ENCODE data around the gene ADAD2.
A peak's percentile ranks its signal among the peaks of the same experiment; 100 is the strongest.

ADAD2 gene

DNA sequence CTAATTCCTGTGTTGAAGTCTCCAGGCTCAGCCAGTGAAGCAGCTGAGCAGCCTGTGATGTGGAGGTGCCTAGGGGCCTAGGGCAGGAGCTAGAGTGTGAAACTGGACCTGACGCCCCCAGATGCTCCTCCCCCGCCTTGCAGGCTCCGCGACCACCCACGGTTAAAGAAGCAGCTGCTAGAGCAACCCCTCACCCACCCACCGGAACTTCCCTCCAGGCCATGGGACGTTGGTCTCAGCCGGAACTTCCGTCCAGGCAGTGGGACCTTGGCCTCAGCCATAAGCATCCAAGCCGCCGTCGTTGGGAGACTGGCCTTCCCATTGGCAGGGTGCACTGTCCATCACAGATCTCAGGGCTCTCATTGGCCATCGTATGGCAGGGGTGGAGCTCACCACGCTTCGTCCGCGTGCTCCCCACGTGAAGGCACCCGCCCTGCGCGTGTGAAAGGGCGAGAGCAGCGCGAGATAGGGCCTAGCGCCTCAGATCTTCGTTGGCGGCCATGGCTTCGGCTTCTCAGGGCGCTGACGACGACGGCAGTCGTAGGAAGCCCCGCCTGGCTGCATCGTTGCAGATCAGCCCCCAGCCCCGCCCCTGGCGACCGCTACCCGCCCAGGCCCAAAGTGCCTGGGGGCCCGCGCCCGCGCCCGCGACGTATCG is at the start of gene ADAD2:
ADAD2 (plus strand) TSS at position 427 of the 658 bp plus-strand sequence; CDS start at position 501, 74 bp downstream.
- no peak for DNase-seq

DNA sequence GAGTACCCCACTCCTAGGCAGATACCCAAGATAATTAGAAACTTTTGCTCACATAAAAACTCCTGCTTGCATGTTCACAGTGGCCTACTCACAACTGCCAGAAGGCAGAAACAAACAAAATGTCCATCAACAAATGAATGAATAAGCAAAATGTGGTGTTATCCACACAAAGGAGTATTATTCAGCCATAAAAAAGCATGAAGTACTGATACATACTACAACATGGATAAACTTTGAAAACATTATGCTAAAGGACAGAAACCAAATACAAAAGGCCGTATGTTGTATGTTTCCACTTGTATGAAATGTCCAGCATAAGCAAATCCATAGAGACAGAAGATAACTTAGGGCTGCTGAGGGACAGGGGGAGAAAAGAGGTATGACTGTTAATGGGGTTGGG is 47.9 kb upstream of the ADAD2 start:
- DNase-seq: no peak

DNA sequence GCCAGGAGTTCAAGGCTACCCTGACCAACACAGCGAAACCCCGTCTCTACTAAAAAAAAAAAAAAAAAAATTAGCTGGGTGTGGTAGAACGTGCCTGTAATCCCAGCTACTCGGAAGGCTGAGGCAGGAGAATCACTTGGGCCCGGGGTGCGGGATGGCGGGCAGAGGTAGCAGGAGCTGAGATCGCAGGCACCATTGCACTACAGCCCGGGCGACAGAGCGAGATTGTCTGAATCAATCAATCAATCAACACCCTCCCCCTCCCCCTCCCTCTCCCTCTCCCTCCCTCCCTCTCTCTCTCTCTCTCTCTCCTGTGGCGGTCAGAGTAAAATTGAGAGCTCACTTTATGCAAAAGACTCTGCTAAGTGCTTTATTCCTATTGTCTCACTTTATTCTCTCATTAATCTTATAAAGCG is 47.2 kb upstream of the ADAD2 start:
- no peak for DNase-seq

DNA sequence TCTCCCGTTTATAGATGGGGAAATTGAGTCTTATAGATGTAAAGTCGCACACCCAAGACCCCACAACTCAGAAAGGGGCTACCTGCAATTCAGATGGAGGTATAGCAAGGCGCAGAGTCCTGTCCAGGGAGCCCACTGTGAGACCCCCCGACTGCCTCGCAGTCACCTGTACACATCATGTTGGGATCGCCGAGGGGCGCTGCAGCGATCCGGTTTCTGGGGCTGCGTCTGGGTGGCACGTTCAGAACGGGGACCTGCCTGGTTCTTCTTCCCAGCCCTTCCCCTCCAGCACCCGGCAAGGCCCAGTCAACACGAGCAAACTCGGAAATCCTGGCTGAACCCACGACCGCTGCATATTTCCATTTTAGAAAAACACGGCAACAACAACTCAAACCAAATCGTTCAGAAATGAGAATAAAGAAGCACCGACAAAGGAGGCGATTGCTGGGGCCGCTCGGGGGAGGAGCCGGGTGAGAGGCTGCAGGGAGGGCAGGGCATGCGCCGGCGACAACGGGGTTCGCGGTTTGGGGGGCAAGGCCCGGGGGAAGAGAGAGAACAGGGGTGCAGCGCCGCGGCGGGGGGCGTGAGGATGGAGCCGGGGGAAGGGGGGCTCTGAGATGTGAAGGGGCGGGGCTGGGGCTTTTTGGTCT is 46.6 kb upstream of the ADAD2 start:
- peak; percentile 27 for DNase-seq

DNA sequence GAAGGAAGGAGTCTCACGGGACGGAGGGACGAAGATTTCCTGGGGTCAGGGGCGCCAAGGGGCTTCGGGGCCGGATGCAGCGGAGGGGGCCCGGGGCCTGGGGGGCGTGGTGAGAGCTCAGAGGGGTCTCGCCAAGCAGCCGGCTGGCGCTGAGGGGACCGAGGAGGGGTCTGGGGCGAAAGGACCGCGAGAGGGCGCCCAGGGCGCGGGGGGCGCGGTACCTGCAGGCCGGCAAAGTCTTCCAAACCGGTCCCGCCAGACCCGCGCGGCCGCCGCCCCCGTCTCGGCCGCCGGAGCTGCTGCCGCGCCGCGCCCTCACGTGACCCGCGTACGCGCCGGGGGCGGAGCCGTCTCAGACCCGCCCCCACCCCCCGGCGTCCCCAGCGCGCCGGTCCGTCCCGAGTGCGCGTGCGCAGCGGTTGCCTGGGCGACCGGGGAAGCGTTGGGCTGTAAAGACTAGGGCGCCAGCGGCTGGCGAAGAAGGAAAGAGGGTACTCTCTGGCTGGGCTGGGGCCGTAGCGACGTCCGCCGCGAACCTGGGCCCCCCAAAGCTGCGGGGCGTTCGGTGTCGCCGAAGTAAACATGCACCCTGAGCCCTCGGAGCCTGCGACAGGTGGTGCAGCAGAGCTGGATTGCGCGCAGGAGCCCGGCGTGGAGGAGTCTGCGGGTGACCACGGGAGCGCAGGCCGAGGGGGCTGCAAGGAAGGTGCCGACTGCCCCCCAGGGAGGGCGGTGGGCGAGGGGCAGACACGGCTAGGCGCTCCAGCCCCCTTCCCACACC is 45.9 kb upstream of the ADAD2 start, which contains the start of the genes DNAAF1 and HSDL1:
DNAAF1 (plus strand) TSS at position 450 of the 781 bp plus-strand sequence; CDS start at position 583, 133 bp downstream.
HSDL1 (minus strand) TSS at position 319 of the 781 bp plus-strand sequence. CDS start 13,856 bp downstream, outside the sequence.
- DNase-seq: peak; percentile 91

DNA sequence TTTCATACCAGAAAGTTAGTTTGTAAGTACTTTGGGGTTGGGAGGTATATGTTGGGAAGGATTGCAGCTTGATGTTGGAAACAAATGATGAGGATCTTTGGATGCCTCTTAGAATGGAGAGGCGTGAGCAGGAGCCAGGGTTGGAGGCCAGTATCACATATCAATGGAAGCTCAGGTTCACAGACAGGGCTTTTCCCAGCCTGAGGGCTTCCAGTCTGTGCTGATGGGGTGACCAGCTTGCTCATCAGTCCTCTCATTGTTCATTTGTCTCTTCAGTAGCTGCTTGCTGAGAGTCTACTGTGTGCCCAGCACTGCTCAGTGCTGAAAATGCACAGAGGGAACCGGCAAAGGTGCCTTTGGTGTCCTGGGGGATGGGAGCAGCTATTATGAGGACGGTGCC is 40.0 kb upstream of the ADAD2 start:
- no peak for DNase-seq

DNA sequence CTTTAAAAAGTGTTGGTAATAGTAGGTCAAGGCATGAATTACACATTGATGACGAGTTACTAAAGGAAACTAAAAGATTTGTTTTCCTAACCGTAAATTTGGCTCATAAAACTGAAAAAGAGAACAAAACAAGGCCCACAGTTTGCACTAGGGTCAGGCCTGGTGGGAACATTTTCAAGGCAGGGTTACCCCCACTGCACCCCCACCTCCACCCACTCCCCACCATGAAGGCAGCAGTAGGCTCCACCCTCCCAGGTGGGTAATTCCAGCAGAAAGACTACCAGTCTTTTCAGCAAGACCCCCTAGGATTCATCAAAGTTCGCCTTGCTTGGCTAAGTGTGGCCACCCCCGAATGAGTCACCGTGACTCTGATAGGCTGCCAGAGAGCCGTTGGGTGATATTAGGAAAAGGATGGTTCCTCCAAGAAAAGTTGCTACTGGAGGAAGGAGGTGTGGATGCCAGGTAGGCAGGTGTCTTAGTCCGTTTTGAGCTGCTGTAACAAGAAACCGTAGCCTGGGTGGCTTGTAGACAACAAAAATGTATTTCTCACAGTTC is 37.2 kb upstream of the ADAD2 start:
- no peak for DNase-seq

DNA sequence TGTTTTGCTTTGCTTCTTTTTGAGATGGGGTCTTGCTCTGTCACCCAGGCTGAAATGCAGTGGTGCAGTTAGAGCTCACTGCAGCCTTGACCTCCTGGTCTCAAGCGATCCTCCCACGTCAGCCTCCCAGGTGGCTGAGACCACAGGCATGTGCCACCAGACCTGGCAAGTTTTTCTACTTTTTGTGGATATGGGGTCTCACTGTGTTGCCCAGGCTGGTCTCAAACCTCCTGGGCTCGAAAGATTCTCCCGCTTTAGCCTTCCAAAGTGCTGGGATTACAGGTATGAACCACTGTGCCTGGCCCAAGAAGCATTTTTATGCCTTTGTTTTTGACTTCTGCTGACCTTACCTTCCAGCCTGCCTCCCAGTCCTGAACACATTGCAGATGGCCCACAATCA is 35.7 kb upstream of the ADAD2 start:
- DNase-seq: no peak

DNA sequence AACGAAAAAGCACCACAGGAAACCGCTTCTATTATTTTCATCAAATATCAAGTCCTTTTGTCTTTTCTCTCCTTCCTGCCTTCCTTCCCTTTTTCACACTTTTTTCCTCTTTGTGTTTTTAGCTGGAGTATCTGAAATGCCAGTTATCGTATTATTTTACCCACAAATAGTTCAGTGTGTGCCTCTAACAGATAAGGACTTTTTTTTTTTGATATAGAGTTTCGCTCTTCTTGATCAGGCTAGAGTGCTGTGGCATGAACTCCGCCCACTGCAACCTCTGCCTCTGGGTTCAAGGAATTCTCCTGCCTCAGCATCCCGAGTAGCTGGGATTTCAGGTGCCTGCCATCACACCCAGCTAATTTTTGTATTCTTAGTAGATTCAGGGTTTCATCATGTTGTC is 35.2 kb upstream of the ADAD2 start:
- no peak for DNase-seq

DNA sequence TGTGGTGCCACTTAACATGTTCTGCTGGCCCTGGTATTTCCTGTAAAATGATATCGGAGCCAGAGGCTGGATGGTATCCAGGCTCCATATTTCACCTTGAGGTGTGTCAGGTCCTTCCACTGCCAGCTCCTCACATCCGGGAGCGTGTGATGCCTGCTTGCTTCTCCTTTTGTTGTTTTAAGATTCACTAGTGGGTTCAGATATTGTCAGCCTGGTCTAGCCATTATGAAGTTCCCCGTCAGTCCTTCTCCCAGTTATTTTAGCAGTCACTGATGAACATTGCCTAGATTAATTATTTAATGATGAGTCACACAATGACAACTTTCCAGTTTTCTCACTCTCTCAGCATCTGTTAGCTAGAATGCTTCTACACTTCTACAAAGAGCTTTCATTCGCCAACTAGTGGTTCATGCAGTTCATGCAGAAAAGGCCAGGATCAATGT is 34.6 kb upstream of the ADAD2 start:
- no peak for DNase-seq

DNA sequence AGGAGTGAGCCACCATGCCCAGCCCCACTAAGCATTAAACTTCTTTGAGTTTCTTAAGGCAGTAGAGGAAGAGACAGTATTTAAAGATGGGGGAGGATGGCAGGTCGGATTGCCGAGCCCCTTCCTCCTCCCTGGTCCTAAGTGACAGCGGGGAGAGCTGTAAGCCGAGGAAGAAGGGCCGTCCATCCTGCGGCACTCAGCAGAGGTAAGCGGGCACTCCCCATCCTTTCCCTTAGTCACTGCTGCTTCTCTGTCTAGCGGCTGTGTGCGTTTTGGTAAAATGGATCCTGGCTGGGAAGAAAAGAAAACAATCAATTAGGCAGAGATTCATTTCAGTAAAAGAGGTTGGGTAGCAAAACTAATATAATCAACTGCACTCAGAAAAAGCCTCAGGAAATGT is 31.9 kb upstream of the ADAD2 start:
- DNase-seq: no peak

DNA sequence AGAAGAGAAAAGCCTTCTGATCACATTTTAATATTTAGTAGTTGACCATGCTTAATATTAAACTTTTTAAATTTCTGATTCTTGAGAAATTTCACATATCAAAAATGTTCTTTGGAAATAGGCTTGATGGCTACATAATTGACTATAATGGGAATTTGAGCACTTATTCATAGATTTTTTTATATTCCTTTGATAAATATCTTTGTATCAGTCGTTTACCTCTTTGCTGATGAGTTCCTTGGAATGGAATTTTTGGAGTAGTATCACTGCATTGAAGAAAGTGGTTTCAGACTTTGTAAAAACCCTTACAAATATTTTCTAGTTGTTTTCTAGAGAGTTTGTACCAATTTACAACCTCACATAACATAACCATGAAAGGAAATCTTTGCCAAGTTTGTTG is 31.2 kb upstream of the ADAD2 start:
- DNase-seq: no peak

DNA sequence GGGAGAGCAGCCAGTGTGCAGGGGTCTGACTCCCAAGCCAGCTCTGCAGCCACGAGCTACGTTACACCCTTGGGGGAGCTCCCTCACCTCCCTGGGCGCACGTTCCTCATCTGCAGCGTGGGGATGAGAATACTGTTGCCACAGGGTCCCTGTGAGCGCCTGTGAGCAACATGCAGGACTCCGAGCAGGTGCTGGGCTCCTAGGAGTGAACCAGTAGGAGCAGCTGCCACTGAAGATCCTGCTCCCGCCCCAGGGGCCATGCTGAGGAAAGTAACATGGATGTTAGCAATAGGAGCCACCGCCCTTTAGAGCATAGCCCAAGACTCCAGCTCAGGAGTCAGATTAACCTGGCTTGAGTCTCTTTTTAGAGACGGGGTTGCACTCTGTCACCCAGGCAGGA is 29.9 kb upstream of the ADAD2 start:
- no peak for DNase-seq

DNA sequence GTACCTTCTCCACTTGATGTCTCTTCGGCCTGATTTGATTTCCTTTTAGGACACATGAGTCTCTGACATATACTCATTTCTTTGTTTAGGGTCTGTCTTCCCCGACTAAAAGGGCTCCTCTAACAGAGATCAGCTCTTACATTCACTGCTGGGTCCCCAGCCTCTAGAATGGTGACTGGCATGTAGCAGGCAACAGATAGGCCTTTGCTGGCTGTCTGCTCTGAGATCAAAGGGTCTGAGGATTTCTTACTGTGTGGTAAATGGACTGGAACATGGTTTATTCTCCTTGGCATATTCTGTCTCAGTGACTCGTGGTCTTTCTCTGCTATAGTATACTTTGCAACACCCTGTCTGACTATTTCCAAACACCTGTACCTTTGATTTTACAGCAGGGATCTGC is 29.2 kb upstream of the ADAD2 start:
- no peak for DNase-seq

DNA sequence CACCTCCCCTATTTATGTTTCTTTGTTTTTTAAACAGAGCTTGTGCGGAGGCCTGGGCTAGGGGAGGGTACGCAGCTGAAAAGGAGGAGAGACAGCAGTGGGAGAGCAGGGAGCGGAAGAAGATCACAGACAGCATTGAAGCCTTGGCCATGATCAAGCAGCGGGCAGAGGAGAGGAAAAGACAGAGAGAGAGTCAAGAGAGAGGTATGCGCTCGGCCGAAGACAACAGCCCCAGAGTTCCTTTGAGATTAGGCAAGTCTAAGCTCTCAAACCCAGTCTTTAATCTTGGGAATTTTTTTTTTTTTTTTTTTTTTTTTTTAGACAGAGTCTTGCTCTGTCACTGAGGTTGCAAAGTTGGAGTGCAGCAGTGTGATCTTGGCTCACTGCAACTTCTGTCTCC is 25.2 kb upstream of the ADAD2 start:
- DNase-seq: no peak

DNA sequence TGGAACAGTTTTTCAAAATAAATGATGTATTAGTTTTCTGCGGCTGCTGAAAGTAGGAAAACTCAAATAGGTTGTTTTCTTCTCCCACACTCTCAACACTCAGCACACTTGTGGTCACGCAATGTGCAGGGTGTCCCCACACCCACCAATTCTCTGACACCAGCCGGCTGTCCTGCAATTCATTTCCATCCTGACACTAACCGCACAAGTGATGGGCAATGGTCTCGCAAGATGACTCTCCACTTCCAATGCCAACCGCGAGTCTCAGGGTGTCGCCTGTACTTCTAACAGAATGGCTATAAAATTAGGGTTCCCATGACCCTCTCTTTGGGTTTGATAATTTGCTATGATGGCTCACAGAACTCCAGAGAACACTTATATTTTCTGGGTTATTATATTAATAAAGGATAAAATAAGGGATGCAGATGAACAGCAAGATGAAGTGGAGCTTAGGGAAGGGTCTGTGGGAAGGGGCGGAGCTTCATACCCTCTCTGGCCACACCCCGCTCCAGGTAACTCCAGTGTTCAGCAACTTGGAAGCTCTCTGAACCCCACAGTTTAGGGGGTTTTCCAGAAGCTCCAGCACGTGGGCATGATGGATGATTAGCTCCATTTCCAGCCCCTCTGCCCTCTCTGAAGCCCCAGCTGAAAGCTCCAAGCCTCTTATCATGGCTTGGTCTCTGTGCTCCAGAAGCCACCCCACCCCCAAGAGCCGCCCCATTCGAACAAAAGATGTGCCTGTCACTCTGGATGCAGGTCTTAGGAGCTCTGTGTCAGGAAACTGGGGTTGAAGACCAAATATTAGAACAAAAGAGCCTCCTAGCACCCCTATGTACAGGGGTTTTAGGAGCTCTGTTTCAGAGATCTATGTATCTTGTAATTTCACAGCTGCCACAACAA is 23.9 kb upstream of the ADAD2 start:
- DNase-seq: no peak

DNA sequence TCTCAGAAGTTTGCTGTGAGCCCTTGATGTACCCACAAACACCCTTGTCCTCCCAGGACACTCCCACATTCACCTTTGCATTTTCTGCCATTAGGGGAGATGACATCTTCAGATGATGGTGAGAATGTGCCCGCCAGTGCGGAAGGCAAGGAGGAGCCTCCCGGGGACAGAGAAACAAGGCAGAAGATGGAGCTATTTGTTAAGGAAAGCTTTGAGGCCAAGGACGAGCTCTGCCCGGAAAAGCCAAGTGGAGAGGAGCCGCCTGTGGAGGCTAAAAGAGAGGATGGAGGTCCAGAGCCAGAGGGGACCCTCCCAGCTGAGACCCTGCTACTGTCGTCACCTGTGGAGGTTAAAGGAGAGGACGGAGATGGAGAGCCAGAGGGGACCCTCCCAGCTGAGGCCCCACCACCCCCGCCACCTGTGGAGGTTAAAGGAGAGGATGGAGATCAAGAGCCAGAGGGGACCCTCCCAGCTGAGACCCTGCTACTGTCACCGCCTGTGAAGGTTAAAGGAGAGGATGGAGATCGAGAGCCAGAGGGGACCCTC is 21.1 kb upstream of the ADAD2 start:
- no peak for DNase-seq

DNA sequence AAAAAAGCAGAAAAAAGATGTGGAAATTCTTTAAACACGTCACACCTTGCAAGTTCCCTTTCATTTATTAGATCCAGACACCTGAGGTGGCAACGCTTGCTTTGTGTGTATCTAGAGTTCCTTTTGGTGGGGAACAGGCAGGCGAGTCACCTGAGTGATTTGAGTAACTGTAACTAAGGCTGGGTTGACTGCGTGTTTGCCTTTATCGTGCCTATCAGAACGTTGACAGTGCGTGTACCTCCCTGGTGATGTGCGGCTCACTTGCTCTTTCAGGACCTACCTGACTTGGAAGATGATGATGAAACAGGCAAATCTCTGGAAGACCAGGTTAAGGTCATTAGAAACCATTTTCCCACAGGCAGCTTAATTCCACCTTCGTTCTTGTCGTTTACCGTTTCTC is 16.6 kb upstream of the ADAD2 start:
- no peak for DNase-seq

DNA sequence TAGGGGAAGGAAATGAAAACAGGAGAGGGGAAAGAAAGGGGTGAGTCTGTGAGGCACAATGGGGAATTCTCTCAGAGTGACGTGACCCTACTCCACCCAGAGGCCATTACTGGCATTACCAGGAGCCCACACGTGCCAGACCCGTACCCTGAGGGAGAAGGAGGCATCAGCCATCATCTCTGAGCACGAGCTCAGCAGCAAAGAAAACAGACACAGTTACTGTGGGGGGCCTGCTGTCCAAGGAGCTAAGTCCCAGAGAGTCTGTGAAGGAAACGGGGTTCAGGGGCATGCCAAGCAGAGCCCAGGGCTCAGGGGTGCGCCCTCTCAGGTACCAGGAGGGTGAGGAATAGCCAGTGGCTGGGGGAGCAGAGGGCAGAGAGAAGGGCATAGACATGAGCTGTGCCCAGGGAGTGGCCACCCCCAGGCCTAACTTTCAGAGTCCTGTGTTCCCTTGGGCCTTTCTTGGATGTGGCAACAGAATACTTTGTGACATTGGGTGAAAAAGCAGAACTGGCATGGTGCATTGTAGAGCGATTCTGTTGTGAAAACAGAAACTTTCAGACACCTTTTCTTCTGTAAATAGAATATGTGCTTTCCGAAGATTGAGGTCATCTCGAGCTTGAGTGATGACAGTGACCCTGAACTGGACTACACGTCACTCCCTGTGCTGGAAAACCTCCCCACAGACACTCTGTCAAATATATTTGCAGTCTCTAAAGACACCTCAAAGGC is 15.4 kb upstream of the ADAD2 start:
- peak; percentile 54 for DNase-seq

DNA sequence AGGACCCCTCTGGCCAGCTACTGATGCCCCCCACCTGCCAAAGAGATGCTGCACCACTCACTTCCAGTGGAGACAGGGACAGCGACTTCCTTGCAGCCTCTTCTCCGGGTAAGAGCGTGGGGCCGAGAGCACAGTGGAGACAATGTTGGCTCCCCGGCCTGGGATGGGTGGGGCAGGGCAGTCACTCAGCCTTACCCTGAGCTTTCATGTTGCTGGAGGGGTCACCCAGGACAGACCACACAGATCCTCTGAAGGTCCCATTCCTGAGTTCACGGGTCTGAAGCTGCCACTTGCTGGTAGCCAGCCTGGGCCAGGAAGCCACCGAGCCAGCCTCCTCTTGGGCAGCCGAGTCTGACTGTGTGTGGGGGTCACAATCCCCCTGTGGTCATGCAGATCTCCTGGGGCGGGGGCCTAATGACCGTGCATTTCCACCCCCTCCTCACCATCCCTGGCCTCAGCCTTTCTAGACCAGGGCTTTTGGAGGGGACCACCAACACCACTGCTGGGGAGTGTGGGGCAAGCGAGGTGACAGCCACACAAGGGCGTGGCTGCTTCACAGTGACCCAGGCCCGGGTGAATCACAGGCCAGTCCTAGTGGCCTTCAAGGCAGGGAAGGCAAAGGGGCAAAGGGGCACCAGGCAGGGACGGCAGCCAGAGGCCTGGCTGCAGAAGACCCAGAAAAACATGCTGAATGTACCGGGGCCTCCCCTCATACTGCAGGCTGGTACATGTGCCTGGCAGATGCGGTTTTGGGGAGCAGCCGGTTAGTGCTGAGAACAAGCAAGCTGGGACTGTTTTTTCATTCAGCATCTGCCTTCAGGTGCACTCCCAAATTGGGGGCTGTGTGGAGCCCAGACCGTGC is 14.5 kb upstream of the ADAD2 start:
- DNase-seq: no peak

All from CD4-positive, alpha-beta T cell treated with Interferon gamma for 1 hour (primary cell).